Activated T-helper 1 cell treated with anti-CD3 and anti-CD28 coated beads, Interleukin-2, amount 50 U/mL, for 16 hours (primary cell): ENCODE results near the gene CPD.

Experiments used
- DNase-seq, 2 donors: peaks; one replicate each; pipeline ENCODE4 v3.0.0-alpha.2; 2020; ENCODE audit warnings: low read depth in 1 of 2, low spot score in 1 of 2

Gene CPD

GRCh38 chr17:30352240-30352814 is 26.4 kb upstream of the CPD start:
- DNase-seq: no peak

- no peak for DNase-seq
Measured at GRCh38 chr17:30354701-30355100, 24.0 kb upstream of the CPD start.

- no peak for DNase-seq
Measured at GRCh38 chr17:30357476-30357875, 21.3 kb upstream of the CPD start.

GRCh38 chr17:30358055-30358760 is 20.5 kb upstream of the CPD start:
- DNase-seq: no peak

GRCh38 chr17:30360086-30360808 is 18.5 kb upstream of the CPD start:
- no peak for DNase-seq

GRCh38 chr17:30361766-30362279 is 16.9 kb upstream of the CPD start:
- DNase-seq: no peak

- DNase-seq: peak; percentile 34 to 73
Measured at GRCh38 chr17:30363715-30364202, 15.0 kb upstream of the CPD start.

GRCh38 chr17:30366536-30366935 is 12.2 kb upstream of the CPD start:
- no peak for DNase-seq

GRCh38 chr17:30368912-30369720 is 9.6 kb upstream of the CPD start:
- no peak for DNase-seq

- DNase-seq: no peak
Measured at GRCh38 chr17:30369995-30370394, 8.7 kb upstream of the CPD start.

- no peak for DNase-seq
Measured at GRCh38 chr17:30372755-30373154, 6.0 kb upstream of the CPD start.

GRCh38 chr17:30375661-30376060 is 3.1 kb upstream of the CPD start:
- no peak for DNase-seq

GRCh38 chr17:30376621-30377452 is 1.9 kb upstream of the CPD start:
- no peak for DNase-seq

GRCh38 chr17:30377574-30378240 is 1.0 kb upstream of the CPD start:
- DNase-seq: no peak

- DNase-seq: peak; percentile 23 to 39
Measured at GRCh38 chr17:30378241-30378824, 394 bp upstream of the CPD start.

GRCh38 chr17:30379303-30379902 is 676 bp downstream of the CPD start:
- no peak for DNase-seq

- no peak for DNase-seq
Measured at GRCh38 chr17:30379903-30380381, 1.2 kb downstream of the CPD start.

GRCh38 chr17:30380643-30381339 is 2.1 kb downstream of the CPD start:
- DNase-seq: no peak
